K562 (cell line): ENCODE measurements around the gene STX18.

ENCODE experiments used
- KAT2B ChIP-seq: IDR thresholded peaks from one replicate; pipeline ENCODE4 v1.6.1; 2012; ENCODE audit warnings: low read depth, mild to moderate bottlenecking, control low read depth, inconsistent platforms, low read length, moderate library complexity
- MYC ChIP-seq, 2 experiments: fragments of 250-450 bp in 1 of 2; sonication (Bioruptor Pico) in 1 of 2; IDR thresholded peaks; 2 replicates each; pipeline versions ENCODE4 v1.5.1 to v1.6.1; 2012 to 2021; ENCODE audit warnings: low read depth in 2 of 2, borderline replicate concordance in 1 of 2, improper control_type of control experiment in 1 of 2, low read length in 1 of 2, mild to moderate bottlenecking in 1 of 2, moderate library complexity in 1 of 2
- NR3C1 ChIP-seq: sonication (generic); formaldehyde crosslinking; IDR thresholded peaks from 2 replicates; pipeline ENCODE4 v1.8.1; 2022; ENCODE audit warnings: missing genetic modification reagents
- PHB2 ChIP-seq: fragments of 450-650 bp; IDR thresholded peaks from 2 replicates; pipeline ENCODE4 v1.6.1; 2017; ENCODE audit warnings: low read depth
- POLR2A ChIP-seq: fragments of 450-650 bp; conservative IDR thresholded peaks from 2 replicates; pipeline ENCODE4 v1.6.1; 2016
- POLR2AphosphoS2 ChIP-seq: IDR thresholded peaks from 2 replicates; pipeline ENCODE4 v1.6.1; 2012; ENCODE audit warnings: low read length, improper control_type of control experiment
- POLR2AphosphoS5 ChIP-seq: IDR thresholded peaks from 2 replicates; pipeline ENCODE4 v1.6.1; 2011; ENCODE audit warnings: mild to moderate bottlenecking, low read depth, low read length, moderate library complexity; ENCODE audit not compliant: control insufficient read depth, insufficient read depth
- ZNF184 ChIP-seq: sonication (generic); formaldehyde crosslinking; IDR thresholded peaks from 2 replicates; pipeline ENCODE4 v1.5.0; 2020; ENCODE audit warnings: missing genetic modification reagents
- ZNF3 ChIP-seq: fragments of 250-450 bp; sonication (Bioruptor Pico); IDR thresholded peaks from 2 replicates; pipeline ENCODE4 v1.5.0; 2021; ENCODE audit warnings: mild to moderate bottlenecking, moderate library complexity
- ZSCAN32 ChIP-seq: fragments of 450-650 bp; formaldehyde crosslinking; IDR thresholded peaks from 2 replicates; pipeline ENCODE4 v1.4.0; 2020; ENCODE audit warnings: mild to moderate bottlenecking, moderate library complexity
- TF ChIP-seq, protein P1 (sequence below), 3 experiments: IDR thresholded peaks in 2 of 3; conservative IDR thresholded peaks in 1 of 3; 2 replicates each; pipeline ENCODE4 v1.5.1; 2011 to 2012; ENCODE audit warnings: low read length in 3 of 3, mild to moderate bottlenecking in 3 of 3, control low read depth in 2 of 3, improper control_type of control experiment in 1 of 3, inconsistent platforms in 1 of 3, low read depth in 1 of 3, mixed read lengths in 1 of 3, moderate library complexity in 1 of 3; ENCODE audit not compliant: insufficient read depth in 2 of 3
- TF ChIP-seq, protein P2 (sequence below): sonication (generic); formaldehyde crosslinking; IDR thresholded peaks from 2 replicates; pipeline ENCODE4 v1.8.1; 2022; ENCODE audit warnings: missing genetic modification reagents
- TF ChIP-seq, protein P3 (sequence below): sonication (generic); formaldehyde crosslinking; IDR thresholded peaks from 2 replicates; pipeline ENCODE4 v1.8.1; 2023; ENCODE audit warnings: mild to moderate bottlenecking, missing genetic modification reagents
- TF ChIP-seq, protein P4 (sequence below): IDR thresholded peaks from 2 replicates; pipeline ENCODE4 v1.6.1; 2011; ENCODE audit warnings: borderline replicate concordance, low read depth, mild to moderate bottlenecking, moderate library complexity, low read length; ENCODE audit not compliant: insufficient read depth, poor library complexity, severe bottlenecking

DNA sequence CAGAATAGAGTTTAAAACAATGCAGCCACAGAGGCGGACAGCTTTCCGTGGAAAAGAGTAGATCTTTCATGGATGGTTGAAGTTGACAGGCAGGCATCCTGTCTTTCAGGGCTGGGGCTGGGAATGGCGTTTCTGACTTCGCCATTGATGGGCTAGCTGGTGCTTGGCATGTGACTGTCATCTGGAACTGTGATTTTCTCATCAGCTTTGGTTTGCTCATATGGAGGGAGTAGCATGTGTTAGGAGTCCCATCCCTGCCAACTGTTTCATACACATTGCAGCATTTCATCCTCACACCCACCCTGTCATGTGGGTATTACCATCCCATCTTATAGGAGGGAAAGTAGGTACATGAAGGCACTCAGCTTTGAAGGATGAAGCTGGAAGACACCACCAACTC, 49.2 kb upstream of the STX18 start:
- TF ChIP-seq MYC (IDR thresholded peaks at IDR 0.05; ENCODE audit: low read depth, low read length) (no peak), MYC (CRISPR knock-in tag; IDR thresholded peaks at IDR 0.05; ENCODE audit: borderline replicate concordance, low read depth) (no peak), PHB2 (no peak), ZSCAN32 (CRISPR knock-in tag) (no peak), POLR2A (no peak), NR3C1 (CRISPR knock-in tag) (no peak), POLR2AphosphoS2 (no peak), ZNF184 (no peak), KAT2B (no peak), ZNF3 (CRISPR knock-in tag) (no peak), POLR2AphosphoS5 (no peak)
- TF ChIP-seq, protein P1, sequence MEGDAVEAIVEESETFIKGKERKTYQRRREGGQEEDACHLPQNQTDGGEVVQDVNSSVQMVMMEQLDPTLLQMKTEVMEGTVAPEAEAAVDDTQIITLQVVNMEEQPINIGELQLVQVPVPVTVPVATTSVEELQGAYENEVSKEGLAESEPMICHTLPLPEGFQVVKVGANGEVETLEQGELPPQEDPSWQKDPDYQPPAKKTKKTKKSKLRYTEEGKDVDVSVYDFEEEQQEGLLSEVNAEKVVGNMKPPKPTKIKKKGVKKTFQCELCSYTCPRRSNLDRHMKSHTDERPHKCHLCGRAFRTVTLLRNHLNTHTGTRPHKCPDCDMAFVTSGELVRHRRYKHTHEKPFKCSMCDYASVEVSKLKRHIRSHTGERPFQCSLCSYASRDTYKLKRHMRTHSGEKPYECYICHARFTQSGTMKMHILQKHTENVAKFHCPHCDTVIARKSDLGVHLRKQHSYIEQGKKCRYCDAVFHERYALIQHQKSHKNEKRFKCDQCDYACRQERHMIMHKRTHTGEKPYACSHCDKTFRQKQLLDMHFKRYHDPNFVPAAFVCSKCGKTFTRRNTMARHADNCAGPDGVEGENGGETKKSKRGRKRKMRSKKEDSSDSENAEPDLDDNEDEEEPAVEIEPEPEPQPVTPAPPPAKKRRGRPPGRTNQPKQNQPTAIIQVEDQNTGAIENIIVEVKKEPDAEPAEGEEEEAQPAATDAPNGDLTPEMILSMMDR (IDR thresholded peaks at IDR 0.05 in 2 of 3, conservative IDR thresholded peaks at IDR 0.05 in 1 of 3; ENCODE audit: insufficient read depth in 2 of 3, low read depth in 1 of 3, low read length in 3 of 3), result no peak
- TF ChIP-seq, protein P2, sequence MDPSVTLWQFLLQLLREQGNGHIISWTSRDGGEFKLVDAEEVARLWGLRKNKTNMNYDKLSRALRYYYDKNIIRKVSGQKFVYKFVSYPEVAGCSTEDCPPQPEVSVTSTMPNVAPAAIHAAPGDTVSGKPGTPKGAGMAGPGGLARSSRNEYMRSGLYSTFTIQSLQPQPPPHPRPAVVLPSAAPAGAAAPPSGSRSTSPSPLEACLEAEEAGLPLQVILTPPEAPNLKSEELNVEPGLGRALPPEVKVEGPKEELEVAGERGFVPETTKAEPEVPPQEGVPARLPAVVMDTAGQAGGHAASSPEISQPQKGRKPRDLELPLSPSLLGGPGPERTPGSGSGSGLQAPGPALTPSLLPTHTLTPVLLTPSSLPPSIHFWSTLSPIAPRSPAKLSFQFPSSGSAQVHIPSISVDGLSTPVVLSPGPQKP (CRISPR knock-in tag), result no peak
- TF ChIP-seq, protein P3, sequence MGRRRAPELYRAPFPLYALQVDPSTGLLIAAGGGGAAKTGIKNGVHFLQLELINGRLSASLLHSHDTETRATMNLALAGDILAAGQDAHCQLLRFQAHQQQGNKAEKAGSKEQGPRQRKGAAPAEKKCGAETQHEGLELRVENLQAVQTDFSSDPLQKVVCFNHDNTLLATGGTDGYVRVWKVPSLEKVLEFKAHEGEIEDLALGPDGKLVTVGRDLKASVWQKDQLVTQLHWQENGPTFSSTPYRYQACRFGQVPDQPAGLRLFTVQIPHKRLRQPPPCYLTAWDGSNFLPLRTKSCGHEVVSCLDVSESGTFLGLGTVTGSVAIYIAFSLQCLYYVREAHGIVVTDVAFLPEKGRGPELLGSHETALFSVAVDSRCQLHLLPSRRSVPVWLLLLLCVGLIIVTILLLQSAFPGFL (CRISPR knock-in tag), result no peak
- TF ChIP-seq, protein P4, sequence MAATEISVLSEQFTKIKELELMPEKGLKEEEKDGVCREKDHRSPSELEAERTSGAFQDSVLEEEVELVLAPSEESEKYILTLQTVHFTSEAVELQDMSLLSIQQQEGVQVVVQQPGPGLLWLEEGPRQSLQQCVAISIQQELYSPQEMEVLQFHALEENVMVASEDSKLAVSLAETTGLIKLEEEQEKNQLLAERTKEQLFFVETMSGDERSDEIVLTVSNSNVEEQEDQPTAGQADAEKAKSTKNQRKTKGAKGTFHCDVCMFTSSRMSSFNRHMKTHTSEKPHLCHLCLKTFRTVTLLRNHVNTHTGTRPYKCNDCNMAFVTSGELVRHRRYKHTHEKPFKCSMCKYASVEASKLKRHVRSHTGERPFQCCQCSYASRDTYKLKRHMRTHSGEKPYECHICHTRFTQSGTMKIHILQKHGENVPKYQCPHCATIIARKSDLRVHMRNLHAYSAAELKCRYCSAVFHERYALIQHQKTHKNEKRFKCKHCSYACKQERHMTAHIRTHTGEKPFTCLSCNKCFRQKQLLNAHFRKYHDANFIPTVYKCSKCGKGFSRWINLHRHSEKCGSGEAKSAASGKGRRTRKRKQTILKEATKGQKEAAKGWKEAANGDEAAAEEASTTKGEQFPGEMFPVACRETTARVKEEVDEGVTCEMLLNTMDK, result no peak
